HCT116 (cell line): ENCODE results near the gene MAPK1. TPM values are rescaled to one million over a fixed set of nuclear protein-coding genes. Genes with fewer than 3 reads are reported as not detected.

Experiments
- ATAC-seq: fragments of 200-7000 bp; cut with Tn5 transposase; 2 replicates; pipeline ENCODE4 v1.9.1; 2020; ENCODE audit warnings: mild to moderate bottlenecking, moderate library complexity
- BruUV-seq: library from RNA; stranded (reverse); fragments of 400-500 nt; replicated peaks from 2 replicates; lab custom pipeline; 2021; lab: Mats Ljungman, UMichigan
- CTCF ChIA-PET: fragments of 300-600 bp; sonication (Branson Sonifier 250); formaldehyde crosslinking; loops from one replicate; lab custom pipeline; 2021; ENCODE audit warnings: antibody characterized with exemption; lab: Charles Lee
- POLR2A ChIA-PET: fragments of 300-600, 350-600 bp; sonication (Branson Sonifier 250); formaldehyde crosslinking; loops from one replicate; lab custom pipeline; 2021; ENCODE audit warnings: antibody characterized with exemption; lab: Charles Lee
- RAD21 ChIA-PET, 2 experiments: fragments of 300-600 bp; sonication (Branson Sonifier 250); formaldehyde crosslinking; loops; one replicate each; lab custom pipeline; 2023; ENCODE audit warnings: low total read pairs in 2 of 2; ENCODE audit not compliant: uncharacterized antibody in 2 of 2, unreplicated experiment in 2 of 2, low non-redundant PET in 1 of 2; lab: Charles Lee
- DNase-seq: peaks from one replicate; pipeline ENCODE4 v3.0.0-alpha.2; 2010; ENCODE audit warnings: low read depth, low spot score
- H2AFZ ChIP-seq: fragments of 200-600 bp; shearing (Covaris generic), sonication (generic); 2 replicates; pipeline ENCODE4 v1.6.1; 2017; ENCODE audit warnings: low read depth, mixed run types, mixed read lengths, antibody characterized with exemption, low read length; ENCODE audit not compliant: poor library complexity, severe bottlenecking
- H3K27ac ChIP-seq: 2 replicates; pipeline ENCODE4 v1.5.1; 2012; ENCODE audit warnings: low read depth, low read length
- H3K27me3 ChIP-seq: fragments of 200-600 bp; sonication (generic); 2 replicates; pipeline ENCODE4 v1.6.1; 2016; ENCODE audit warnings: mixed run types, low read length, mixed read lengths; ENCODE audit not compliant: insufficient read depth
- H3K36me3 ChIP-seq, 2 experiments: fragments of 200-500 bp in 1 of 2; fragments of 200-600 bp in 1 of 2; sonication (Bioruptor generic) in 1 of 2; sonication (generic) in 1 of 2; 2 replicates each; pipeline versions ENCODE4 v1.5.1 to v1.6.1; 2014 to 2016; ENCODE audit warnings: low read length in 2 of 2, inconsistent platforms in 1 of 2, mixed read lengths in 1 of 2, mixed run types in 1 of 2; ENCODE audit not compliant: insufficient read depth in 2 of 2, control insufficient read depth in 1 of 2
- H3K4me1 ChIP-seq, 2 experiments: fragments of 200-600 bp in 1 of 2; sonication (generic) in 1 of 2; 2 replicates each; pipeline versions ENCODE4 v1.5.1 to v1.6.1; 2012 to 2017; ENCODE audit warnings: low read length in 2 of 2, inconsistent platforms in 1 of 2, mild to moderate bottlenecking in 1 of 2, mixed read lengths in 1 of 2, mixed run types in 1 of 2, moderate library complexity in 1 of 2; ENCODE audit not compliant: insufficient read depth in 2 of 2, control insufficient read depth in 1 of 2
- H3K4me2 ChIP-seq: fragments of 200-600 bp; sonication (generic); 2 replicates; pipeline ENCODE4 v1.6.1; 2017; ENCODE audit warnings: mixed run types, low read length, mixed read lengths
- H3K4me3 ChIP-seq, 2 experiments: fragments of 200-600 bp in 1 of 2; sonication (generic) in 1 of 2; replicated peaks in 1 of 2; 2 replicates each; pipeline ENCODE4 v1.5.1; 2011 to 2016; ENCODE audit warnings: low read length in 2 of 2, control low read depth in 1 of 2, low read depth in 1 of 2, mild to moderate bottlenecking in 1 of 2, mixed read lengths in 1 of 2, mixed run types in 1 of 2
- H3K79me2 ChIP-seq: fragments of 200-600 bp; sonication (generic); 2 replicates; pipeline ENCODE4 v1.6.1; 2017; ENCODE audit warnings: mild to moderate bottlenecking, mixed run types, low read length, moderate library complexity, mixed read lengths; ENCODE audit not compliant: insufficient read depth
- H3K9ac ChIP-seq: fragments of 200-600 bp; sonication (generic); 2 replicates; pipeline ENCODE4 v1.6.1; 2016; ENCODE audit warnings: low read length, mixed read lengths
- H3K9me2 ChIP-seq: fragments of 200-600 bp; sonication (generic), shearing (Covaris generic); 2 replicates; pipeline ENCODE4 v1.6.1; 2017; ENCODE audit warnings: mixed run types, mild to moderate bottlenecking, moderate library complexity; ENCODE audit not compliant: insufficient read depth
- H3K9me3 ChIP-seq, 2 experiments: fragments of 200-500 bp in 1 of 2; fragments of 200-600 bp in 1 of 2; sonication (Bioruptor generic) in 1 of 2; sonication (generic) in 1 of 2; 2 replicates each; pipeline ENCODE4 v1.6.1; 2014 to 2017; ENCODE audit warnings: low read length in 2 of 2, mixed read lengths in 2 of 2, inconsistent platforms in 1 of 2, low read depth in 1 of 2, mild to moderate bottlenecking in 1 of 2, mixed run types in 1 of 2, moderate library complexity in 1 of 2; ENCODE audit not compliant: control insufficient read depth in 1 of 2, insufficient read depth in 1 of 2
- H4K20me1 ChIP-seq: fragments of 200-600 bp; sonication (generic), shearing (Covaris generic); 2 replicates; pipeline ENCODE4 v1.6.1; 2017; ENCODE audit warnings: mixed run types, mild to moderate bottlenecking, moderate library complexity; ENCODE audit not compliant: insufficient read depth
- ATF3 ChIP-seq: IDR thresholded peaks from 2 replicates; pipeline ENCODE4 v1.6.1; 2012
- CBX3 ChIP-seq: IDR thresholded peaks from 2 replicates; pipeline ENCODE4 v1.6.1; 2012; ENCODE audit warnings: low read depth
- CEBPB ChIP-seq: IDR thresholded peaks from 2 replicates; pipeline ENCODE4 v1.6.1; 2012; ENCODE audit warnings: low read depth
- CTCF ChIP-seq, 3 experiments: fragments of 200-600 bp in 1 of 3; sonication (generic) in 1 of 3; IDR thresholded peaks in 2 of 3; conservative IDR thresholded peaks in 1 of 3; 2 replicates each; pipeline ENCODE4 v1.5.1; 2012 to 2017; ENCODE audit warnings: low read depth in 2 of 3, low read length in 2 of 3, antibody characterized with exemption in 1 of 3, borderline replicate concordance in 1 of 3, control low read depth in 1 of 3, mild to moderate bottlenecking in 1 of 3, mixed read lengths in 1 of 3, mixed run types in 1 of 3, moderate library complexity in 1 of 3; ENCODE audit not compliant: insufficient read depth in 1 of 3
- EZH2phosphoT487 ChIP-seq: fragments of 200-600 bp; IDR thresholded peaks from 2 replicates; pipeline ENCODE4 v1.6.1; 2018; ENCODE audit warnings: antibody characterized with exemption, borderline replicate concordance
- FOSL1 ChIP-seq: IDR thresholded peaks from 2 replicates; pipeline ENCODE4 v1.6.1; 2012; ENCODE audit warnings: low read depth
- JUND ChIP-seq: IDR thresholded peaks from 2 replicates; pipeline ENCODE4 v1.6.1; 2012
- POLR2A ChIP-seq: IDR thresholded peaks from 2 replicates; pipeline ENCODE4 v1.7.0; 2011; ENCODE audit warnings: borderline replicate concordance; ENCODE audit not compliant: insufficient read depth, insufficient read length; ENCODE audit errors: extremely low read depth
- POLR2AphosphoS5 ChIP-seq: IDR thresholded peaks from 2 replicates; pipeline ENCODE4 v1.6.1; 2011; ENCODE audit warnings: mild to moderate bottlenecking, low read depth, low read length, moderate library complexity
- RAD21 ChIP-seq: IDR thresholded peaks from 2 replicates; pipeline ENCODE4 v1.6.1; 2012; ENCODE audit warnings: low read depth, mild to moderate bottlenecking
- SIN3A ChIP-seq: IDR thresholded peaks from 2 replicates; pipeline ENCODE4 v1.6.1; 2012; ENCODE audit warnings: low read depth
- SP1 ChIP-seq: IDR thresholded peaks from 2 replicates; pipeline ENCODE4 v1.6.1; 2012; ENCODE audit warnings: low read depth
- YY1 ChIP-seq: IDR thresholded peaks from 2 replicates; pipeline ENCODE4 v1.6.1; 2011; ENCODE audit warnings: low read length, low read depth, moderate library complexity, mild to moderate bottlenecking; ENCODE audit not compliant: insufficient replicate concordance; ENCODE audit errors: extremely low read depth
- ZBTB33 ChIP-seq: IDR thresholded peaks from 2 replicates; pipeline ENCODE4 v1.6.1; 2011; ENCODE audit warnings: mild to moderate bottlenecking, low read length, moderate library complexity; ENCODE audit not compliant: insufficient replicate concordance; ENCODE audit errors: extremely low read depth
- ZNF274 ChIP-seq: fragments of 200-500 bp; sonication (Bioruptor generic); IDR thresholded peaks from 2 replicates; pipeline ENCODE4 v1.6.1; 2014; ENCODE audit warnings: mild to moderate bottlenecking, low read depth, low read length, inconsistent platforms
- intact Hi-C: fragments of 100-400 bp; cut with micrococcal nuclease; formaldehyde crosslinking; loops from 2 replicates; pipeline ENCODE4 v1.10.0; 2022
- total RNA-seq: library from RNA; stranded (reverse); gene quantifications from one replicate; pipeline ENCODE4 v1.2.1, GENCODE V29; 2021; ENCODE audit not compliant: unreplicated experiment

Gene MAPK1
- total RNA-seq, 1 experiment from 2014 or later = 137 TPM

GRCh38 chr22:21765909-21766529, 101.4 kb downstream of the MAPK1 start:
- no TSS peak for BruUV-seq
- RAD21 ChIA-PET = no interaction called here
- H4K20me1 ChIP-seq = no peaks in the 10 kb centered on the region
- no peak overlapping the region for H3K4me2 ChIP-seq
- H3K27me3 ChIP-seq = no peaks in the 10 kb centered on the region
- H3K79me2 ChIP-seq = no peaks in the 10 kb centered on the region
- H3K9me3 ChIP-seq = no peaks in the 10 kb centered on the region
- intact Hi-C loops = no loop called here
- H3K9ac ChIP-seq = no peak overlapping the region
- no peaks in the 10 kb centered on the region for H3K4me1 ChIP-seq
- no peak overlapping the region for H3K27ac ChIP-seq
- CTCF ChIA-PET = no interaction called here
- ATAC-seq = no peak
- peaks cover 43 to 49% of the 10 kb centered on the region in 2 experiments; a peak in 3 of 4 replicates for H3K36me3 ChIP-seq
- POLR2A ChIA-PET = no interaction called here
- H3K4me3 ChIP-seq = no peak overlapping the region
- TF ChIP-seq CBX3 (no peak), JUND (no peak), FOSL1 (no peak), EZH2phosphoT487 (no peak), ZNF274 (no peak), RAD21 (no peak), CEBPB (no peak)
- H2AFZ ChIP-seq = no peak overlapping the region
- no peak for DNase-seq
- H3K9me2 ChIP-seq = no peaks in the 10 kb centered on the region

GRCh38 chr22:21764038-21764804, 103.2 kb downstream of the MAPK1 start:
- RAD21 ChIA-PET = no interaction called here
- H2AFZ ChIP-seq = no peak overlapping the region
- no peak overlapping the region for H3K4me2 ChIP-seq
- H4K20me1 ChIP-seq = no peaks in the 10 kb centered on the region
- no peaks in the 10 kb centered on the region for H3K27me3 ChIP-seq
- intact Hi-C loops = no loop called here
- no peak for TF ChIP-seq EZH2phosphoT487
- TF ChIP-seq ZBTB33 = no peak
- no peak for TF ChIP-seq YY1
- TF ChIP-seq SP1 = no peak
- no peak for TF ChIP-seq CEBPB
- TF ChIP-seq POLR2AphosphoS5 = no peak
- no peak for TF ChIP-seq ATF3
- no peak for TF ChIP-seq JUND
- TF ChIP-seq CTCF (IDR thresholded peaks at IDR 0.05 in 2 of 3, conservative IDR thresholded peaks at IDR 0.05 in 1 of 3; ENCODE audit: borderline replicate concordance in 1 of 3, insufficient read depth in 1 of 3, low read depth in 2 of 3, low read length in 2 of 3) = no peak
- no peak for TF ChIP-seq FOSL1
- no peak for TF ChIP-seq SIN3A
- TF ChIP-seq POLR2A = no peak
- TF ChIP-seq, all 23 proteins: peak for 0
- Histone ChIP-seq H3K27ac (no peak overlapping the region), H3K9me2 (no peaks in the 10 kb centered on the region), H3K36me3 (peaks cover 42 to 44% of the 10 kb centered on the region in 2 experiments; a peak in 3 of 4 replicates), H3K79me2 (no peaks in the 10 kb centered on the region), H3K9ac (no peak overlapping the region), H3K4me3 (no peak overlapping the region), H3K9me3 (no peaks in the 10 kb centered on the region), H3K4me1 (no peaks in the 10 kb centered on the region)
- ATAC-seq = no peak
- ChIA-PET CTCF (no interaction called here), POLR2A (no interaction called here)
- DNase-seq = no peak
- BruUV-seq = no TSS peak
